Spleen (tissue), 7 donors: ENCODE data around the gene EFCAB12.

Source experiments
- CTCF ChIP-seq, 11 experiments: fragments of 200-600 bp in 7 of 11; fragments of 450-650 bp in 4 of 11; sonication (generic) in 4 of 11; IDR thresholded peaks in 8 of 11; conservative IDR thresholded peaks in 3 of 11; 1 replicate in 7 of 11; 2 replicates in 4 of 11; pipeline versions ENCODE4 v1.4.0 to v1.8.0; 2016 to 2021; ENCODE audit warnings: antibody characterized with exemption in 11 of 11, inconsistent platforms in 4 of 11, mild to moderate bottlenecking in 1 of 11
- POLR2A ChIP-seq, 3 donors: fragments of 450-650 bp; IDR thresholded peaks; one replicate each; pipeline ENCODE4 v1.5.1; 2017; ENCODE audit warnings: antibody characterized with exemption in 3 of 3, mild to moderate bottlenecking in 1 of 3
- donor health status: DM: no; HTN: no; CAD: no; lungs with moderate emphysema.
- donor health status: DM: no; HTN: no; CAD: no.
- donor health status: DM: no; HTN: no; CAD: no.

GRCh38 chr3:129356756-129357425 is 71.5 kb downstream of the EFCAB12 start:
- TF ChIP-seq CTCF (IDR thresholded peaks at IDR 0.05 in 8 of 11, conservative IDR thresholded peaks at IDR 0.05 in 3 of 11) (no peak), POLR2A (IDR thresholded peaks at IDR 0.05) (no peak)
